GM12892 (cell line): ENCODE measurements around the gene BCL11A.

ENCODE experiments used
- POLR2A ChIP-seq: IDR thresholded peaks from 2 replicates; pipeline ENCODE4 v1.6.1; 2011; ENCODE audit warnings: low read depth, low read length, control low read depth
- POLR2AphosphoS5 ChIP-seq: IDR thresholded peaks from 2 replicates; pipeline ENCODE4 v1.6.1; 2011; ENCODE audit warnings: low read depth, low read length, control low read depth
- TAF1 ChIP-seq: IDR thresholded peaks from 2 replicates; pipeline ENCODE4 v1.6.1; 2011; ENCODE audit warnings: low read depth, mild to moderate bottlenecking, control low read depth, low read length, borderline replicate concordance

DNA sequence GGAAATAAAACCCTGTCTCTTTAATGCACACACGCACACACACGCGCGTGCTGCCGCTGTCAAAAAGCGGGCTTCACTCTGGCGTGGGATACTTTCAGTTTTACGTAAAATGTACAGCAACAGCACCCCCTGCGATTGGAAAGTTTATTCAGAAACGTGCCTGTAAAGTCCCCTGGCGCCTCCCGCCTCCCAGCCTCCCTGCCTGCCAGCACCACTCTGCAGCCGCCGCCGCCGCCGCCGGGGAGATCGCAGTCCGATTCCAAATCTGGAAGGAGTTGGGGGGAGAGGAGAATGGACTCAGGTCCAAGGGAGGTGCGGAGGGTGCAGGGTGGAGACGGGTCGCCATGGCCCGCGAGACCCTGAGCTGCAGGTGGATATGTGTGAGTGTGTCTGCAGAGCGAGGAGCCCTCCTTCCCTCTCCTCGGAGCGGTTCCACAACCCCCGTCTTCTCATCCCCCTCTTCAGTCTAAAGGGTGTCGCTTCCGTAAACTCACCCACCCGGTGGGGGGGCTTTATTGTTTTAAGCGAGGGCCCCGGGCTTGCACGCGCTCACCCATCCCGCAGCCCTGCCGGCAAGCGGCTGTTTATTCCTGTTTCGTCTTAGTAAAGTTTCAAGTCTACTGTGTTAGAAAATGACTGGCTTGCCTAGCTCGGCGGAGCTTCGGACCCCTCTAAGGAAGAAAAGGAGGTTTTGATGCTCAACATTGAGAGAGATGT, 1.8 kb upstream of the BCL11A start:
- TF ChIP-seq TAF1 (no peak), POLR2AphosphoS5 (no peak), POLR2A (no peak)
